Stomach (tissue), 4 donors: ENCODE data around the gene POLR1H.

Source experiments
- CTCF ChIP-seq, 7 experiments: fragments of 450-650 bp in 4 of 7; fragments of 200-600 bp in 3 of 7; sonication (generic) in 3 of 7; IDR thresholded peaks; one replicate each; pipeline ENCODE4 v1.5.1; 2016 to 2019; ENCODE audit warnings: antibody characterized with exemption in 7 of 7, control low read depth in 2 of 7, mild to moderate bottlenecking in 1 of 7
- EP300 ChIP-seq: sonication (generic); formaldehyde crosslinking; IDR thresholded peaks from one replicate; pipeline ENCODE4 v1.6.1; 2017; ENCODE audit warnings: antibody characterized with exemption
- POLR2A ChIP-seq, 4 donors: fragments of 450-650 bp; IDR thresholded peaks; one replicate each; pipeline ENCODE4 v1.6.1; 2016; ENCODE audit warnings: antibody characterized with exemption in 4 of 4, control low read depth in 2 of 4, mild to moderate bottlenecking in 1 of 4, moderate library complexity in 1 of 4
- POLR2AphosphoS5 ChIP-seq, 3 donors: sonication (generic); formaldehyde crosslinking; IDR thresholded peaks; one replicate each; pipeline ENCODE4 v1.6.1; 2016; ENCODE audit warnings: antibody characterized with exemption in 3 of 3

GRCh38 chr6:30055513-30055912 is 5.6 kb upstream of the POLR1H start:
- TF ChIP-seq POLR2A (IDR thresholded peaks at IDR 0.05) (no peak), CTCF (IDR thresholded peaks at IDR 0.05) (no peak), EP300 (no peak), POLR2AphosphoS5 (IDR thresholded peaks at IDR 0.05) (no peak)
